Stimulated activated CD8-positive, alpha-beta memory T cell treated with anti-CD3 and anti-CD28 coated beads, Interleukin-2, amount 100 ng/mL, for 48 hours (primary cell): ENCODE data around the gene MAPK11.

Source experiments
- DNase-seq, 2 donors: peaks; one replicate each; pipeline ENCODE4 v3.0.0-alpha.2; 2020; ENCODE audit warnings: low read depth in 2 of 2

Gene MAPK11

DNA sequence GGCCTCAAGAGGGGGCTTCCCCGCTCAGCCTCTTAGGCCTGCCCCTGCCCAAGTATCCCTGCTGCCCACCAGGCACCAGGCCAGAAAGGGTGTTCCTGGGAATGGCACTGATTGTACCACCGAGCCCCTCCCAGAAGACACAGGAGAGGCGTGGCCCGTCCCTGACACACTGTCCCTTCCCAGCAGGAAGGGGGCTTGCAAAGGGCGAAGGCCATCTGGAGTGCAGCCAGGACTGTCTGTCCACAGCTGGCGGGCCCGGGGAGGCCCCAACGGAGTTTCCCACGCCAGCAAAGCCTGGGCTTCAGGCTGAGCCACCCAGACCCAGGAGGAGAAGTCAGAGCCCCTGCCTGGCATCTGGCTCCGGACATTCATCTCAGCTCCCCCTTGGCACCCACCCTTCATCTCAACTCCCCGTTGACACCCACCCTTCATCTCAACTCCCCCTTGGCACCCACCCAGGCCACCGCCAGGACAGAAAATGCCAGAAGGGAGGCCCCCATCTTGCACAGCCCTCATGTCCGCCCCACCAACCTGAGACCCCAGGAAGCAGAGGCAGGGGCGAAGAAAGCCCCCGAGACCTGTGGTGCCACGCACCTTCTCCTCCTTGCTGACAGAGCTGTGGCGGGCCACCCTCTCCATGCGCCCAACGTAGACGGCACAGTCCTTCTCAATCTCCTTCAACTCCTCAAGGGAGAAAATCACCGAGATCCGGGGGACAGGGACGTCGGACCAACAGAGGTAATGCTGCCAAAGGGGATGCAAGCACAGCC, 44.8 kb downstream of the MAPK11 start:
- no peak for DNase-seq

DNA sequence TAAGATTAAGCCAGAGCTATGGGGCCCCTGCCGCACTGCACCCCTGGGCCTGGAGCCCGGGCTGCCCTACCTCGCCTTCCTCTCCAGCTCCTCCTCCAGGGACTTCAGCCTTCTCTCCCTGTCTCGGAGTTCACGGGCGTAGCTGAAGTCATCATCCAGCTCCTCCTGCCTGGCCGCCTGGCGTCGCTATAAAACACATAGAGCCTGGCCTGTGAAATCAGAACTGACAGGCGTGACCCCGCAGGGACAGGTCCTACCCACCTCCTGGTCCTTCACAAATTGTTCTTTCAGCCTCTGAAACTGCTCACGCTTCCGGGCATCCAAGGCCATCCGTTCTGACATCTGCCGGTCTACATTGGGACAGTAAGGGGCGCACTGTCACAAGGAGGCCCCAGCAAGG, 46.1 kb downstream of the MAPK11 start:
- no peak for DNase-seq

DNA sequence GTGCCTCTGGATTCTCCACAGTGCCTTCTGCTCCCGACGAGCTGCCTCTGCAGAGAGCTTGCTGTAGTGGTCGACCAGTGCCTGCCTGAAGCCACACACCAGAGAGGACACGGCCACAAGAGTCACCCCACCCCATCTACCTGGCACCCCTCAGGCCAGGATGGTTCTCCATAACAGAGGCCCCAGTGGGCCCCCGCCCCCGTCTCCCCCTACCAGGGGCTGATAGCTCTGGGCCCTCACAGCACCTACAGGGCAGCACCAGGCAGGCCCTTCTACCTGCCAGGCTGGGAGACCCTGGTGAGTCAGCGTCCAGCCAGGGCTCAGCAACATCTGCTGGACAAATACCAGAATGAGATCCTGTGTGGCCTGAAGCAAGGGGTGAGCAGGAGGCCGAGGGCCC, 47.7 kb downstream of the MAPK11 start:
- DNase-seq: no peak

DNA sequence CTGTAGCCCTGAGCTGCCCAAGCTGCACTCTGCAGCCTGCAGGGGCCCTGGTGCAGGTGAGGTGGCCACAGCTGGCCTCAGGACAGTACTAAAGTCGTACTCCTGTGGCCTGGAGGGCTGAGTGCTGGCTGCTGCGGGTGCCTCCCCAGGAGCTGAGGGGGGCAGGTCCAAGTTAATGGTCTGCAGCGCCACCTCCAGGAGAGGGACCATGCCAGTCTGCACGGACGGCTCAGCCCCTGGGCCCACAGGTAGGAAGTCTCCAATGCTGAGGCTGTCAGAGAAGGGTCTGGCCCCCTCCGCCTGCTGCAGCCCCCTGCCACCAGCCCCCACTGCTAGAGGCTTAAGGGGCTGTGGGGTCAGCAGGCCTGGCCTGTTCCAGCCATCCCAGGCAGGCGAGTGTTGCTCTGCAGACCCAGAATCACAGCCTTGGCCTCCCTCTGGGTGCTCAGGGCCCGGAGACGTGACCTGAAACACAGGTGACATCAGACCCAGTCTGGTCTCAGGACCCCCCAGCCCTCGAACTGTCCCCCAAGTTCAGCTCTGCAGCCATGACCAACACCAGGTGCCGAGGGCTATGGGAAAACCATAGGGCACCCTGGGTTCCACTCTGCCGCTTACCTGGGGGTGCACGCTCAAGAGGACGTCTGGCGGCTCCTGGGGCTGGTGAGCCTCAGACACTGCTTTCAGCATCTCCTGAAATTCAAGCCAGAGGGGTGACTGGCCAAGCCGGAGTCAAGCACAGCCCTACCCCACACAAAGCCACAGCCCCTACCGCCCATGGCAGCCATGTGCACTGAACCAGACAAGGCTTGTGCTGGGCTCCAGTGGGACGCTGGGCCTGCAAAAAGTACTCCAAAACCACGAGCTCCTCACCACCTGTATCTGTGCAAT, 48.5 kb downstream of the MAPK11 start:
- no peak for DNase-seq

DNA sequence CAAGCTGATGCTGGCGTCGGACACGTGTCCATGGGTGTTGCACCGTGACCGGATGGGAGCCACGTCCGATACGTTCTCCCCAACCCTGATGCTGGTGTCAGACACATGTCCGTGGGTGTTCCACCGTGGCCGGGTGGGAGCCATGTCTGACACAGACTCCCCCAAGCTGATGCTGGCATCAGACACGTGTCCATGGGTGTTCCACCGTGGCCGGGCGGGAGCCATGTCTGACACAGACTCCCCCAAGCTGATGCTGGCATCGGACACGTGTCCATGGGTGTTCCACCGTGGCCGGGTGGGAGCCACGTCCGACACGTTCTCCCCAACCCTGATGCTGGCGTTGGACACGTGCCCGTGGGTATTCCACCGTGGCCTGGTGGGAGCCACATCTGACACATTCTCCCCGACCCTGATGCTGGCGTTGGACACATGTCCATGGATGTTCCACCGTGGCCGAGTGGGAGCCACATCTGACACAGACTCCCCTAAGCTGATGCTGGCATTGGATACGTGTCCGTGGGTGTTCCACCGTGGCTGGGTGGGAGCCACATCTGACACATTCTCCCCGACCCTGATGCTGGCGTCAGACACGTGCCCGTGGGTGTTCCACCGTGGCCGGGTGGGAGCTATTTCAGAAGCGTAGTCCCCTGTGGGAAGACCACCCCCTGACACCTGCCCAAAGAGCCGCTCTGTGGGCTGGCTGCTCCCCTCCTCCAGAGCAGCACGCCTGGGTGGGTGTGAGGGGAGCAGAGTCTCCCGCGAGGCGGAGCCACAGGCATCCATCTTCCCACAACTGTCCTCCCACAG, 49.4 kb downstream of the MAPK11 start:
- DNase-seq: no peak

DNA sequence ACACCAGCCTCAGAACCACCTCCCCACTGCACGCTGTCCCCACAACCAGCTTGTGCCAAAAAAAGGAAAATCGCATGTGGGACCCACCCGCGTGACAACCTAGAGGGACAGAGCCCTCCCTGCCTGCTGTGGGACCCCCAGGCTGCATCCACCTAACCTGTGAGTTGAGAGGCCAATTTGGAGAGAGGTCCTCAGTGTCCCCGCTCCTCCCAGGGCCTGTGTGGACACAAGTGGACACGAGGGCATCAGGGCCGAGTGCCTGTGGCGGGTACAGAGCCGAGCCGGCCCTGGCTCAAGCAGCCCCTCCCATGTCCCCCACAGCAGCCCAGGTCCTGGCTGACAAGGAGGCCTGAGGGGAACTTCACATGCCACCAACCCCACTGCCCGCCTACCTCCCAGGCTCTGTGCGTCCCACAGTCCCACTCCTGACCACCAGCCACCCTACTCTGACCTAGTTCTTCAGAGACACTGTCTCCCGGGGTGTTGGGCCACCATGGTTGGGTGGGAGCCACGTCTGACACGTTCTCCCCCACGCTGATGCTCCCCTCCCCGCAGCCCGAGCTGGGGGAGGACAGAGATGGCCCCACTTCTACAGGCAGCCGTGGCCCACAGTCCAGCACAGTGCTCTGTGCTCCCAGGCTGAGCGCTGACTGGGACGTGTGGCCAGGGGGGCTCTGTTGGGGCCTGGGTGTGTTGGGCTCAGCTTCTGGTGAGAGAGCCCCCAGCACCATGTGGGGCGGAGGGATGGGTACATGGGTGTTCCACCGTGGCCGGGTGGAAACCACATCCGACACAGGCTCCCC, 50.2 kb downstream of the MAPK11 start:
- no peak for DNase-seq

DNA sequence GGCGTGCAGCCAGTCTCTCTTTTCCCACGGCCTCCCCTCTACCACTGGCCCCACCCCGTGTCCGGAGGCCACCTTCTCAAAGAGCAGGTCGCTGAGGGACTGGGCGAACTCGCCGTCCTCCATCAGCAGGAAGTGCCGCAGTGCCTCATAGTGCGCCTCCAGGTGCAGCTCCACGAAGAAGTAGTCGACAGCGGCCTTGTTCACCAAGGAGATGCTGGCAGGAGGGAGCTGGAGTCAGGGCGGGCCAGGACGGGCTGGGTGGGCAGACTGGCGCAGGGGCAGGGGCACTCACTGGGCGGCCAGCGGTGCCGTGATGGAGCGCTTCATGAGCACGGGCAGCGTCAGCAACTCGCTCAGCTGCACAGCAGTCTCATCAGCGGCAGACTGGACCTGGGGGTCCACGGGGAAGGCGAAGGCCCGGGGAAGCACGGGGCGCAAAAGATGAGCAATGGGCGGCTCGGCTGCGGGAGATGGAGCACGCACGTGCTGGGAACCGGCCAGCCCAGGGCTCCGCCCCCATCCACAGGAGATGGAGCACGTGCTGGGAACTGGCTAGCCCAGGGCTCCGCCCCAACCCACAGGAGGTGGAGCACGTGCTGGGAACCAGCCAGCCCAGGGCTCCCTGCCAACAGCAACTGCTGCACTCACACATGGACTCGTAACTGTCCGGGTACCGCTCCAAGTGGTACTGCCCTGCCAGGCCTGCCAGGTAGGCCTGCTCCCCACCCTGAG, 51.0 kb downstream of the MAPK11 start:
- no peak for DNase-seq

DNA sequence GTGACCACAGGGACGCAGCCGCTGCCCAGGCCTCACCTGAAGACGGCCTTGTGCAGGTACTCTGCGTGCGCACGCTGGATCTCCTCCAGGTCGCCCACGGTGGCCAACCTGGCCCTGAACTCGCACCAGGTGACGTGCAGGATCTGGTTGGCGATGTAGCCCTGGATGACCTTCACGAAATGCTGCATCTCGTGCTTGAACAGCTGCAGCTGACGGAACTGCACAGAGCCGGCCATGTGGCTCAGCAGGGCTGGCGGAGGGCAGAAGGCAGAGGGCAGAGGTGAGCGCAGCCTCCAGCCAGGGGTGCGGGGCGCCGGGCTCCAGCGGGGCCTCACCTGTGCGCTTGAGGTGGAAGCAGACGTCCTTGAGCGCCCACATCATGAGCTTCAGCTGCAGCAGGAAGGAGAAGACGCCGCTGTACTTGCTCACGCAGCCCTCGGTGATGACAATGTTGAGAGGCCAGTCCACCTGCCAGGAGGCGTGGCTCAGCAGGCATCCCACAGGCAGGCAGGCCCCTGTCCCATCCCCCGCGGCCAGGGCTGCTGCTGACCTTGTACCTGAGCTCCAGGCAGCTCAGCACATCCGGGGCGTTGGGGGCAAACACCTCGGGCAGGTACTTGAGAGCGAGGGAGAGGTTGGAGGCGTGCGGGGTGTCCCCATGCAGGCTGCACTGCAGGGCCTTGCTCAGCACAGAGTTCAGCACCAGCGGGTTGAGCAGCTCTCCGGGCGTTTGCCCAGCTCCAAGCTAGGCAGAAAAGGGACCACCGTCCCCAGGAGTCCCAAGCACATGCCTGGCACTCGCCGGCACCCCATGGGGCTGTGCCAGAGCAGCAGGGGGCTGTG, 51.8 kb downstream of the MAPK11 start:
- DNase-seq: no peak

DNA sequence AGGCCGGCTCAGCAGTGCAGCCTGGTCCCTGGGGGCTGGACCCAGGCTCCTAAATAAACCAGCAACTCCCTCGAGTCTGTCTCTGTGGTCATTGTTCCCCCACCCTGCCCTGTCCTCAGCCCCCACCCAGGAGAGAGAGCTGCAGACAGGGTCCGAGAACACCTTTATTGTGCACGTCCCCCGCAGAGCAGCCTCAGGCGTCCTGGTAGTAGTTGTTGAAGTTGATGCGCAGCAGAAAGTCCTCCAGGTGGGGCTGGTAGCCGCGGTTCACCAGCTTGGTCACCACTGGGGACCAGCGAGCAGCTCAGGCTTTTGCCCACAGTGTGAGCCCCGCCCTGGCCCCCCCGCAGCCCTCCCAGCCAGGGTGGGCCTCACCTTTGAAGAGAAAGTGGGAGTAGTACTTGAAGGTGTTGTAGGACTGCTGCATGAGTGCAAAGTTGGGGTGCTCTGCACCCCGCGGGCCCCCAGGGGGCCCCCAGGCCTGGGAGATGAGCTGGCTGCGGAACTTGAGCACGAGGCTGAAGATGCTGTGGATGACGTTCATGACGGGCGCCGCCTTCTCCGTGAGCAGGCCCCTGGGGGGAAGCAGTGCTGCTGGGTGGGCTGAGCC, 52.5 kb downstream of the MAPK11 start:
- no peak for DNase-seq

DNA sequence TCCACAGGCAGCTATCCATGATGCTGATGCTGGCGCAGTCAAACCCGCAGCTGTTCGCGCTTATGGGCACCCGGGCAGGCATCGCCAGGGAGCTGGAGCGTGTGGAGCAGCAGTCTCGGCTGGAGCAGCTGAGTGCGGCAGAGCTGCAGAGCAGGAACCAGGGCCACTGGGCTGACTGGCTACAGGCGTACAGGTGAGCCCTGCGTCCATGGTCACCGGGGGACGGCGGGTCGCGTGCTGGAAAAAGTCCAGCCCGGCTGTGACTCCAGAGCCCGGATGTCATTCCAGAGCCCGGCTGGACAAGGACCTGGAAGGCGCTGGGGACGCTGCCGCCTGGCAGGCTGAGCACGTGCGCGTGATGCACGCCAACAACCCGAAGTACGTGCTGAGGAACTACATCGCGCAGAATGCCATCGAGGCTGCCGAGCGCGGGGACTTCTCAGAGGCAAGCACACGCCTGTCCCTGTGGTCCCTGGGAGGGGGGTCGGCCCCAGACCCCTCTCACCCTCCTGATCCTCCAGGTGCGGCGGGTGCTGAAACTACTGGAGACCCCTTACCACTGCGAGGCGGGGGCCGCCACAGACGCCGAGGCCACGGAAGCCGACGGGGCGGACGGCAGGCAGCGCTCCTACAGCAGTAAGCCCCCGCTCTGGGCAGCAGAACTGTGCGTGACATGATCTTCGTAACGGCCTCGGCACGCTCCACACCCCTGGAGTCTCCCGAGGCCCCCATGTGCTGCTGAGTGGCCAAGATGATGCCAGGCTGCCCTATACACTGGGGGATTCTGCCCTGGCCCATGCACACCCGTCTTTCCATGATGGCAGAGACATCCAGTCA, 53.3 kb downstream of the MAPK11 start:
- DNase-seq: no peak

DNA sequence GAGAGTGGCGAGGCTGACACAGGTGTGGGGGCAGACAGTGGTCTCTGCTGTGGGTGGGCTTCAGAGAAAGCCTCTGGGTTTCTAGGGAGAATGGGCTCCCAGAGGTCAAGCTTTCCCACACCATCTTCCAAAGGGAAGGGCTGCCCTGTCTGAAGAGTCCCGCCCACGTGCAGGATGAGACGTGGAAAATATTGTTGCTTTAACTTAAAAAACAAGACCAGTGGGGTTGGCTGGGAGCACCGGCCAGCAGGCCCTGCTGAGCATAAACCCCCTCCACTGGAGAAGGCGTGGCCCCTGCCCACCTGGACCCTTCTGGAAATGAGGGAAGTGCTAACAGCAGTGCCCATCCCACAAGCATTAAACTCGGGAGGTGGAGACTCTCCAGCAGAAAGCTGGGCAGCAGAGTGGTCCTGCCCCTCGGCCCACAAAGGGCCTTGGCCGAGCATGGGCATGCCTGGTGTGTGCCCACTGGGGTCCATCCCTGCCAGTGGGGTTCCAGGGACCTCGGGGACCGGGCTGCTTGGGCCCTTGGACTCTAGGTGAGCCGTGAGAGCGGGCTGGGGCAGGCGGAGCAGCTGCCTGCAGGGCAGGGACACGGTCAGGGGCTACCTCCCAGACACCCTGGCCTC, 54.0 kb downstream of the MAPK11 start:
- no peak for DNase-seq

DNA sequence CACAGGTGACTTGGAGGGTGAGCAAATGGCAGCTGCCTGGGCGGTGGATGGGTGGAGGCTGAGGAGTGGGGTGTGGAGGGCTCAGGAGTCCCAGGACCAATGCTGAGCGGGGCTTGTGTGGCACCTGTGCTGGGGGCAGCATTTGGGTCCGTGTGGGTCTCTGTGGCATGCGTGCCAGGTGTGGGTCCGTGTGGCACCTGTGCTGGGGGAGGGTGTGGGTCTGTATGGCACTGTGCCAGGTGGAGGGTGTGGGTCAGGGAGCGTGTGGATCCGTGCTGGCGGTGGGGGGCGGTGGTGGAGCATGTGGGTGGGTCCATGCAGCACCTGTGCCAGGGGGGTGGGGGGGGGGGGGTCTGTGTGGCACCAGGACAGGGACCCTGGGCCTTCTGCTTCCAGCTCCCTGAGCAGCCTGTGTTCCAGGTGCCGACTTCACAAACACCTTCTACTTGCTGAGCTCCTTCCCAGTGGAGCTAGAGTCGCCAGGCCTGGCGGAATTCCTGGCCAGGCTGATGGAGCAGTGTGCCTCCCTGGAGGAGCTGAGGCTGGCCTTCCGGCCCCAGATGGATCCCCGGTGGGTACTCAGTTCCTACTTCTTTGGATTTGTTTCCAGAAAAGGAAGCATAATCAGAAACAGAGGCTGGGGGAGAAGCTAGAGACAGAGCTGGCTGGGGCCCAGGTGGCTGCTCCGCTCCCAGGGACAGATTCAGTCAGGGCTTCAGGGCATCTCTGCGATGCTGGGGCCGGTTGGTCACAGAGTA, 54.7 kb downstream of the MAPK11 start:
- no peak for DNase-seq
